ENCODE measurements around the gene PAX8. TPM values are rescaled to one million over a fixed set of nuclear protein-coding genes. Genes with fewer than 3 reads are reported as not detected.
"Not testable (repeated sequence)": the region's sequence is repeated elsewhere in the genome, so short reads cannot be mapped to it uniquely, and the experiment has no call there.

Gene PAX8
- total and polyA plus RNA-seq, 4 donors: 0.28 to 5.9 (median 2.3) TPM

DNA sequence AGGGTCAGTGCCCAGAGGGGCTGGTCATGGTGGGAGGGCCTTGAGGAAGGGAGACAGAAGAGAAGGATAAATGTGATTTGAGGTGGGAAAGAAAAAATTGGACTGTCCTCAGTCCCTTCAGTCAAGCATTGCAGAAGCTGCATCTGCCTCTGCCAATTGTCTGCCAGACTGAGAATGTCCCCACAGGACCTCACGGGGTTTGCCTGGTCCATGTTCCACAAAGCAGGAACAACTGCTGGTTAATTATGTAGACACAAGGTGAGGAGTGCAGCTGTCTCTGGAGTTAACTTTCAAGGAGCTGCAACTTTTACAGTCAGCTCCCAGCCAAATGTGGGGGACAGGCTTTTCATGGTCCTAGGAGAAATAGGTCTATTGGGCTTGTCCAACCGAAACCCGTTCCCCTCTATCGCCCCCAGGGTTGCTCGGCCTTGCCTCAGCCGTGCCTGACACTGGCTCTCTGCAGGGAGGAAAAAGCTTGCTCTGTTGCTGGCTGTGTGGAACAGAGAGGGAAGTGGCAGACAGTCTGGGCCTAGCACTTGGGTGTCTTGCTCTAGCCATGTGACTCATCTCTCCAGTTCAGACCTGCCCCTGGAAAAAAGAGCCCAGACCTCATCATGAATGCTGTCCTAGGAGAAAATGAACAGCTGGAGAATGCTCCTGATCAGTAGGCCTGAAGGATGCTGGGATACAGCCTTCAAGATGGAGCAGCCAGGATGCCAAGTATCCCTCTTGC, 31.1 kb upstream of the PAX8 start:
- no peak for DNase-seq
- Histone ChIP-seq H3K9ac (ENCODE audit: insufficient read depth in 1 of 2, low read length in 2 of 2) (no peak overlapping the region), H3K4me3 (no peak overlapping the region), H3K36me3 (ENCODE audit: control insufficient read depth in 4 of 4, insufficient read depth in 4 of 4, low read length in 4 of 4) (no peaks in the 10 kb centered on the region), H3K27me3 (ENCODE audit: control insufficient read depth in 3 of 3, insufficient read depth in 3 of 3, low read length in 2 of 3) (no peaks in the 10 kb centered on the region), H3K27ac (ENCODE audit: low read depth in 1 of 2, low read length in 1 of 2) (no peak overlapping the region), H3K4me1 (ENCODE audit: control insufficient read depth in 5 of 5, insufficient read depth in 5 of 5, low read length in 5 of 5) (peaks cover 0 to 7% (median 0%) of the 10 kb centered on the region in 5 donors), H3K9me3 (ENCODE audit: control insufficient read depth in 4 of 4, insufficient read depth in 3 of 4, low read length in 3 of 4) (no peaks in the 10 kb centered on the region)
- WGBS, 2 donors: 91 to 93% methylated on average over 6 of the region's 6 CpGs
- TF ChIP-seq CTCF (IDR thresholded peaks at IDR 0.05; ENCODE audit: control extremely low read depth, extremely low read depth): no peak
- no peak for ATAC-seq (ENCODE audit: insufficient read depth, low FRiP score)

DNA sequence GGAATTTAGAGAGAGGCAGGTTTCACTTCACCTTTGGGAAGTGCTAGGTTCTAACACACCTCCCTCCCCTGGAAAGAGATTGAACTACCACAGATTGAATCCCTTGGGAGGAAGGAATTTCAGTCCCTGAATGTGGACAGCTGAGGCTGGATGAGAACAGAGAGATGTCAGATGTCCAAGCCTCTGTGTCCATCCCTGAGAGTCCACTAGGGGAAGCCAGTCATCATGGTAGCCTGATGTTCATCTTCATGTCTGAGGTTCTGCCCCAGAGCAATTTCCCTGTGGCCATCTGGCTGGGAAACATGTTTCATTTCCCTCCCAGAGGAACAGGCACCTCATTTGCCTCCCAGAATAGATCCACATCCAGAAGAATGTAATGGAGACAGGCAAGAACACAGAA, 30.1 kb upstream of the PAX8 start:
- not testable (repeated sequence) for H3K9ac ChIP-seq (ENCODE audit: insufficient read depth in 1 of 2, low read length in 2 of 2); ATAC-seq (ENCODE audit: insufficient read depth, low FRiP score); H3K4me3 ChIP-seq; H3K27me3 ChIP-seq (ENCODE audit: control insufficient read depth in 3 of 3, insufficient read depth in 3 of 3, low read length in 2 of 3); DNase-seq; H3K4me1 ChIP-seq (ENCODE audit: control insufficient read depth in 5 of 5, insufficient read depth in 5 of 5, low read length in 5 of 5); H3K27ac ChIP-seq (ENCODE audit: low read depth in 1 of 2, low read length in 1 of 2); H3K9me3 ChIP-seq (ENCODE audit: control insufficient read depth in 4 of 4, insufficient read depth in 3 of 4, low read length in 3 of 4); H3K36me3 ChIP-seq (ENCODE audit: control insufficient read depth in 4 of 4, insufficient read depth in 4 of 4, low read length in 4 of 4)

DNA sequence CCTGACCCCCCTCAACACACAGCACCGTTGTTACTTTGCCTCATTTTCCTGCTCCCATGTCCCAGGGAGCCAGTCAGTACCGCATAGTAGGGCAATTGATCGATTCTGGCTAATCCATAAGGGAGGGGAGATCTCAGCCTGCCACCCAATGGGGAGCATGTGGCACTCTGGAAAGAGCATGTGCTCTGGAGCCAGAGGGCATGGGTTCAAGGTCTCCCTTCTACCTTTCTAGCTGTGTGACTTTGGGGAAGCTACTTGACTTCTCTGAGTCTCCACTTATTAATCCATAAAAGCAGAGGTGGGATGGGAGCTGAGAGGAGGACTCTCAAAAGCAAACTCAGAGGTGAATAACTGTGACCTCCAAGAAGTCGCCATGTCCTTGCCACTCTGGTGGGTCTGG, 27.5 kb upstream of the PAX8 start:
- ATAC-seq (ENCODE audit: insufficient read depth, low FRiP score); H3K27me3 ChIP-seq (ENCODE audit: control insufficient read depth in 3 of 3, insufficient read depth in 3 of 3, low read length in 2 of 3); H3K36me3 ChIP-seq (ENCODE audit: control insufficient read depth in 4 of 4, insufficient read depth in 4 of 4, low read length in 4 of 4); DNase-seq; H3K9me3 ChIP-seq (ENCODE audit: control insufficient read depth in 4 of 4, insufficient read depth in 3 of 4, low read length in 3 of 4); H3K27ac ChIP-seq (ENCODE audit: low read depth in 1 of 2, low read length in 1 of 2); H3K4me1 ChIP-seq (ENCODE audit: control insufficient read depth in 5 of 5, insufficient read depth in 5 of 5, low read length in 5 of 5); H3K4me3 ChIP-seq; H3K9ac ChIP-seq (ENCODE audit: insufficient read depth in 1 of 2, low read length in 2 of 2): not testable (repeated sequence)
- WGBS, 2 donors: 82 to 86% methylated on average over 4 of the region's 4 CpGs

DNA sequence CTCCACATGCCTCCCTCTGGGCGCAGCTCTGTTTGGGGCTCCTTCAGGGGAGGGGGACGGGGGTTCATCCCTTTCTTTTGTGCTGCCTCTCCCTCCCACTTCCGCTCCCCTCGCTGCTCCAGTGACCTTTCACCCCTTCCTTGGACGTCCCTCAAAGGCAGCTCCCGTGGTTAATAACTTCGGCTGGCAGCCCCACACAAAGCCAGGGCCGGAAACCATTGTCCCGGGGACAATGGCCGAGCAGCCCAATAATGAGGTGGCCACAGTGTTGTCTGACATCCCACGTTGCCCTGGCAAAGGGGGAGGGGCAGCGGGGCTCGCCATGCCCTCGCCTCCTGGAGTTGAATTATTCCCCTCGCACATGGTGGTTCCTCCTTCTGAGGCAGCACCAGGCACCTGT, 27.0 kb upstream of the PAX8 start:
- H3K4me1 ChIP-seq (ENCODE audit: control insufficient read depth in 5 of 5, insufficient read depth in 5 of 5, low read length in 5 of 5): not testable (repeated sequence)
- 33 to 40% methylated on average over 9 to 15 of the region's 15 CpGs for WGBS, 2 donors

GRCh38 chr2:113305146-113305545, 26.4 kb upstream of the PAX8 start:
- Histone ChIP-seq H3K27me3 (ENCODE audit: control insufficient read depth in 3 of 3, insufficient read depth in 3 of 3, low read length in 2 of 3) (no peaks in the 10 kb centered on the region), H3K4me1 (ENCODE audit: control insufficient read depth in 5 of 5, insufficient read depth in 5 of 5, low read length in 5 of 5) (peaks cover 0 to 6% (median 0%) of the 10 kb centered on the region in 5 donors), H3K27ac (ENCODE audit: low read depth in 1 of 2, low read length in 1 of 2) (no peak overlapping the region), H3K4me3 (no peak overlapping the region), H3K9ac (ENCODE audit: insufficient read depth in 1 of 2, low read length in 2 of 2) (no peak overlapping the region), H3K9me3 (ENCODE audit: control insufficient read depth in 4 of 4, insufficient read depth in 3 of 4, low read length in 3 of 4) (no peaks in the 10 kb centered on the region), H3K36me3 (ENCODE audit: control insufficient read depth in 4 of 4, insufficient read depth in 4 of 4, low read length in 4 of 4) (no peaks in the 10 kb centered on the region)
- ATAC-seq (ENCODE audit: insufficient read depth, low FRiP score): no peak
- TF ChIP-seq CTCF (IDR thresholded peaks at IDR 0.05; ENCODE audit: control extremely low read depth, extremely low read depth): no peak
- no peak for DNase-seq
- WGBS, 2 donors: 94% methylated on average over 6 of the region's 6 CpGs

More for the DNA sequence above, 27.0 kb upstream of the PAX8 start:
- ATAC-seq (ENCODE audit: insufficient read depth, low FRiP score); H3K9me3 ChIP-seq (ENCODE audit: control insufficient read depth in 4 of 4, insufficient read depth in 3 of 4, low read length in 3 of 4); H3K27ac ChIP-seq (ENCODE audit: low read depth in 1 of 2, low read length in 1 of 2); H3K27me3 ChIP-seq (ENCODE audit: control insufficient read depth in 3 of 3, insufficient read depth in 3 of 3, low read length in 2 of 3); H3K36me3 ChIP-seq (ENCODE audit: control insufficient read depth in 4 of 4, insufficient read depth in 4 of 4, low read length in 4 of 4); H3K9ac ChIP-seq (ENCODE audit: insufficient read depth in 1 of 2, low read length in 2 of 2); H3K4me3 ChIP-seq: not testable (repeated sequence)
- peak; percentile 42 to 59 (median 57) for DNase-seq
